ENCODE measurements around the gene CCNK. TPM values are rescaled to one million over a fixed set of nuclear protein-coding genes. Genes with fewer than 3 reads are reported as not detected.

Gene CCNK
- total RNA-seq, 2 donors from 2014 or later = 65.8 to 67.7 TPM

DNA sequence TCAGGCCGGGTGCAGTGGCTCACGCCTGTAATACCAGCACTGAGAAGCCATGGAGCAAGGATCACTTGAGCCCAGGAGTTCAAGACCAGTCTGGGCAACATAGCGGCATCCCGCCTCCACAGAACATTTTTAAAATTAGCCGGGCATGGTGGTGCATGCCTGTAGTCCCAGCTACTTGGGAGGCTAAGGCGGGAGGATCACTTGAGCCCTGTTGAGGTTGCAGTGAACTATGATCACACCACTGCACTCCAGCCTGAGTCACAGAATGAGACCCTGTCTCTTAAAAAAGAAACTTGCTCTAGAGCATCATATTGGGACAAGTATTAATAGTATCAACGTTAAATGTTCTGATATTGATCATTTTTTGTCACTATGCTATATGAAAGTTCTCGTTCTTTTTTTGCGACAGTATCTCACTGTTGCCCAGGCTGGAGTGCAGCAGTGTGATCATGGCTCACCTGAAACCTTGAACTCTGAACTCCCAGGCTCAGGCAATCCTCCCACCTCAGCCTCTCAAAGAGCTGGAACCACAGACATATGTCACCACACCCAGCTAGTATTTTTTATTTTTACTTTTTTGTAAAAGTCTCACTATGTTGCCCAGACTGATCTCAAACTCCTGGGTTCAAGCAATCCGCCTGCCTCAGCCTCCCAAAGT, 75.1 kb downstream of the CCNK start:
- H3K9ac ChIP-seq (ENCODE audit: low read depth in 2 of 2, low read length in 2 of 2) = no peak overlapping the region
- no peaks in the 10 kb centered on the region for H3K27me3 ChIP-seq
- no peak for TF ChIP-seq CTCF (IDR thresholded peaks at IDR 0.05)
- no peak for DNase-seq
- intact Hi-C loops (cut with DNase I) = no loop called here
- H3K4me3 ChIP-seq = no peak overlapping the region
- no peak overlapping the region for H3K27ac ChIP-seq
- H3K4me1 ChIP-seq = no peaks in the 10 kb centered on the region
- H3K36me3 ChIP-seq = no peaks in the 10 kb centered on the region
- no peaks in the 10 kb centered on the region for H3K9me3 ChIP-seq

DNA sequence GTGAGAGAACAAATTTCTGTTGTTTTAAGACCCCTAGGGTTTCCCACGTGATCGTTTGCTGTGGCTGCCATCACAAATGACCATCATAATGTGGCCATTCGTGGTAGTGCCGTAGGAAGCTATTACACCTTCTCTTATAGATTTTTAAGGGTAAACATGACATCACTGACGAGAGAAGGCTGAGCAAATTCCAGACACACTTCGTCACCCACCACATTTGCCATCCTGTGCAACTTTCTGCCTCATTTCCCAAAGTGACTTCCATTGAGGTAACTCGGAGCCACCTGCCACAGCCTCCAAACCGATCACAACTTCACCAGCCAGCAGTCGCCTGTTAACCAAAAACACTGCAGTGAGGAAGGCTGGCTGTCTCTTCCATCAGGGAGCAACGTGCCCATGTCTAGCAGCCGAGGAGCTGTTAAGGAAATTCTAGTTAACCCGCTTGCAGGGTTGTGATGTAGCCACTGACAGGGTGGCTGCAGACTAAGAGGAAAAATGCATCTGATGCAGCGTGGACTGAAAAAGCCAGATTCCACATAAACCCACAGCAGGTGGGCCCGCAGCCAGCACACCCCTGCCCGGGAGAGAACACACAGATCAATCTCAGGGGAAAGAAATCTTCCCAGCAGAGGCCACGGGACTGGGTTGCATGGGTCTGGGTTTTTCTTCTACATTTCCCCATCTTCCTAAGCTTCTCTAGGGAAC, 78.2 kb downstream of the CCNK start:
- DNase-seq = no peak
- no peak overlapping the region for H3K9ac ChIP-seq (ENCODE audit: low read depth in 2 of 2, low read length in 2 of 2)
- H3K27me3 ChIP-seq = no peaks in the 10 kb centered on the region
- H3K9me3 ChIP-seq = no peaks in the 10 kb centered on the region
- no peak overlapping the region for H3K4me3 ChIP-seq
- no peak overlapping the region for H3K27ac ChIP-seq
- no peak for TF ChIP-seq CTCF (IDR thresholded peaks at IDR 0.05)
- intact Hi-C loops (cut with DNase I) = no loop called here
- H3K4me1 ChIP-seq = peaks cover 12% of the 10 kb centered on the region
- H3K36me3 ChIP-seq = no peaks in the 10 kb centered on the region

- TF ChIP-seq CTCF (IDR thresholded peaks at IDR 0.05) = no peak
- Histone ChIP-seq H3K27ac (no peak overlapping the region), H3K27me3 (no peaks in the 10 kb centered on the region), H3K4me1 (peaks cover 19% of the 10 kb centered on the region), H3K4me3 (no peak overlapping the region), H3K36me3 (no peaks in the 10 kb centered on the region), H3K9ac (ENCODE audit: low read depth in 2 of 2, low read length in 2 of 2) (peak overlapping the region in 1 of 2 donors; percentile 9), H3K9me3 (no peaks in the 10 kb centered on the region)
- DNase-seq = no peak
- intact Hi-C loops (cut with DNase I) = loop anchor here (5.0 kb wide), 1 partner anchor 47 kb away; no protein-coding TSS in a partner anchor
Observed at GRCh38 chr14:99560403-99560802, 79.2 kb downstream of the CCNK start.

DNA sequence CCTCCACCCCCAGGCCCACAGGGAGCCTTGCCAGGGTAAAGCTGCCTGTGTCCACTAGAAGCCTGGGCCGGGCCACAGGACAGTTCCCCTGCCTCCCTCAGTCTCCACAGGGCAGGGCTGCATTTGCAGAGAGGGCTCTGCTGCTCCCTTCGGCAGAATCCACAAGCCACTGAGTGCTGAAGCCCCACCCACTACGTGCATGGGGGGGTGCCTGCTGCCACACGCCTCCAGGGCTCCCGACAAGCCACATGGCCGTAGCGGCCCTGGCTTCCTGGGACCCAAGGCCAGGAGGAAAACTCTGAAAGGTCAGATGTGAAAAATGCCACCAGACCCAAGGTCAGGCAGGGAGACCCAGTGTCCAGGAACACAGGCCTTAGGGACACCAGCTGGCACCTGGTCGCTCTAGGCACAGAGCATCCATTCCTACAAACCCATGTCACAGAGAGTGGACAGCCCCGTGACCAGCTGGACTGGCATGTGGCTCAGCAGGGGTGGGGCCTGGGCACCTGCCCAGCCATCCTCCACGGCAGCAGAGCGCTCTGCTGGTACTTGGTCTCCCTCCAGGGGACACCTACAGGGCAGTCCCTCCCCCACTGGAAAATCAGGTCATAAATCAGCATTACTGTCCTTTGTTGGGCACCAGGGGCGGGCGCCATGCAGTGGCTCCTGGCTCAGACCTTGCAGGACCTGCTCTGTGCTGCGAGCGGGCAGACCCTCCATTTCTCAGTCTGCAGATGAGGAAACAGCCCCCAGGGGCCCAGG, 79.9 kb downstream of the CCNK start:
- Histone ChIP-seq H3K9ac (ENCODE audit: low read depth in 2 of 2, low read length in 2 of 2) (no peak overlapping the region), H3K9me3 (no peaks in the 10 kb centered on the region), H3K36me3 (no peaks in the 10 kb centered on the region), H3K27ac (no peak overlapping the region), H3K27me3 (no peaks in the 10 kb centered on the region), H3K4me3 (no peak overlapping the region), H3K4me1 (peaks cover 21% of the 10 kb centered on the region)
- DNase-seq = no peak
- TF ChIP-seq CTCF (IDR thresholded peaks at IDR 0.05) = no peak
- intact Hi-C loops (cut with DNase I) = loop anchor here (5.0 kb wide), 1 partner anchor 46 kb away; no protein-coding TSS in a partner anchor

GRCh38 chr14:99561864-99562263, 80.7 kb downstream of the CCNK start:
- intact Hi-C loops (cut with DNase I) = loop anchor here (5.0 kb wide), 1 partner anchor 45 kb away; no protein-coding TSS in a partner anchor
- Histone ChIP-seq H3K27me3 (no peaks in the 10 kb centered on the region), H3K27ac (no peak overlapping the region), H3K9ac (ENCODE audit: low read depth in 2 of 2, low read length in 2 of 2) (no peak overlapping the region), H3K4me1 (peaks cover 28% of the 10 kb centered on the region), H3K4me3 (no peak overlapping the region), H3K36me3 (no peaks in the 10 kb centered on the region), H3K9me3 (no peaks in the 10 kb centered on the region)
- no peak for TF ChIP-seq CTCF (IDR thresholded peaks at IDR 0.05)
- no peak for DNase-seq
